GM19240 (cell line): Measurements from ENCODE around the gene SPN.
"Not testable (repeated sequence)": the region's sequence is repeated elsewhere in the genome, so short reads cannot be mapped to it uniquely, and the experiment has no call there.

Experiments
- DNase-seq: peaks from one replicate; pipeline ENCODE4 v3.0.0; 2011; ENCODE audit warnings: low spot score; ENCODE audit not compliant: insufficient read length

The SPN gene

GRCh38 chr16:29645694-29646187, 17.3 kb upstream of the SPN start:
- no peak for DNase-seq

- DNase-seq: no peak
These were observed 16.1 kb upstream of the SPN start for GRCh38 chr16:29646947-29647346.

- no peak for DNase-seq
These were observed 13.2 kb upstream of the SPN start for GRCh38 chr16:29649588-29650494.

GRCh38 chr16:29650771-29651170, 12.3 kb upstream of the SPN start:
- DNase-seq: no peak

GRCh38 chr16:29651774-29652349, 11.2 kb upstream of the SPN start:
- DNase-seq: no peak

GRCh38 chr16:29653471-29653870, 9.6 kb upstream of the SPN start:
- DNase-seq: no peak

- not testable (repeated sequence) for DNase-seq
These were observed 9.2 kb upstream of the SPN start for GRCh38 chr16:29653890-29654289.

GRCh38 chr16:29656688-29657523, 6.1 kb upstream of the SPN start:
- no peak for DNase-seq

- no peak for DNase-seq
These were observed 4.3 kb upstream of the SPN start for GRCh38 chr16:29658705-29659104.

GRCh38 chr16:29662000-29662728, 883 bp upstream of the SPN start:
- no peak for DNase-seq

- DNase-seq: no peak
These were observed 375 bp upstream of the SPN start for GRCh38 chr16:29662729-29663015.

GRCh38 chr16:29663807-29664090, 702 bp downstream of the SPN start:
- no peak for DNase-seq

- DNase-seq: no peak
These were observed 1.3 kb downstream of the SPN start for GRCh38 chr16:29664091-29664921.

GRCh38 chr16:29665294-29666077, 2.4 kb downstream of the SPN start:
- DNase-seq: no peak

GRCh38 chr16:29667322-29667610, 4.2 kb downstream of the SPN start:
- not testable (repeated sequence) for DNase-seq

GRCh38 chr16:29667755-29668154, 4.7 kb downstream of the SPN start:
- no peak for DNase-seq

- DNase-seq: no peak
These were observed 5.2 kb downstream of the SPN start for GRCh38 chr16:29668267-29668666.

- DNase-seq: no peak
These were observed 10.5 kb downstream of the SPN start for GRCh38 chr16:29673501-29673900.

GRCh38 chr16:29674188-29674587, 11.1 kb downstream of the SPN start:
- no peak for DNase-seq
